ENCODE data around the gene KLRF2. TPM values are rescaled to one million over a fixed set of nuclear protein-coding genes. Genes with fewer than 3 reads are reported as not detected.
A peak's percentile ranks its signal among the peaks of the same experiment; 100 is the strongest.

Gene KLRF2
- total RNA-seq, 1 donor from 2014 or later, result not detected

- Histone ChIP-seq H3K36me3 (peaks cover 0 to 4% of the 10 kb centered on the region in 2 donors), H3K27me3 (no peaks in the 10 kb centered on the region), H3K4me3 (peak overlapping the region; percentile 15 to 50), H3K9me3 (no peaks in the 10 kb centered on the region), H3K27ac (peak overlapping the region; percentile 94), H3K4me1 (peaks cover 26% of the 10 kb centered on the region)
- intact Hi-C loops (cut with DNase I), result loop anchor here (10.0 kb wide), 1 partner anchor 887 kb away; no protein-coding TSS in a partner anchor
- no peak for DNase-seq (ENCODE audit: extremely low spot score in 2 of 2)
- no peak for TF ChIP-seq POLR2A (IDR thresholded peaks at IDR 0.05)
- TF ChIP-seq POLR2AphosphoS5 (IDR thresholded peaks at IDR 0.05; ENCODE audit: insufficient read depth in 1 of 2, low read depth in 1 of 2), result no peak
- TF ChIP-seq, protein P1, sequence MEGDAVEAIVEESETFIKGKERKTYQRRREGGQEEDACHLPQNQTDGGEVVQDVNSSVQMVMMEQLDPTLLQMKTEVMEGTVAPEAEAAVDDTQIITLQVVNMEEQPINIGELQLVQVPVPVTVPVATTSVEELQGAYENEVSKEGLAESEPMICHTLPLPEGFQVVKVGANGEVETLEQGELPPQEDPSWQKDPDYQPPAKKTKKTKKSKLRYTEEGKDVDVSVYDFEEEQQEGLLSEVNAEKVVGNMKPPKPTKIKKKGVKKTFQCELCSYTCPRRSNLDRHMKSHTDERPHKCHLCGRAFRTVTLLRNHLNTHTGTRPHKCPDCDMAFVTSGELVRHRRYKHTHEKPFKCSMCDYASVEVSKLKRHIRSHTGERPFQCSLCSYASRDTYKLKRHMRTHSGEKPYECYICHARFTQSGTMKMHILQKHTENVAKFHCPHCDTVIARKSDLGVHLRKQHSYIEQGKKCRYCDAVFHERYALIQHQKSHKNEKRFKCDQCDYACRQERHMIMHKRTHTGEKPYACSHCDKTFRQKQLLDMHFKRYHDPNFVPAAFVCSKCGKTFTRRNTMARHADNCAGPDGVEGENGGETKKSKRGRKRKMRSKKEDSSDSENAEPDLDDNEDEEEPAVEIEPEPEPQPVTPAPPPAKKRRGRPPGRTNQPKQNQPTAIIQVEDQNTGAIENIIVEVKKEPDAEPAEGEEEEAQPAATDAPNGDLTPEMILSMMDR (IDR thresholded peaks at IDR 0.05), result no peak
Measured at GRCh38 chr12:9867531-9867930, 13.8 kb upstream of the KLRF2 start.

DNA sequence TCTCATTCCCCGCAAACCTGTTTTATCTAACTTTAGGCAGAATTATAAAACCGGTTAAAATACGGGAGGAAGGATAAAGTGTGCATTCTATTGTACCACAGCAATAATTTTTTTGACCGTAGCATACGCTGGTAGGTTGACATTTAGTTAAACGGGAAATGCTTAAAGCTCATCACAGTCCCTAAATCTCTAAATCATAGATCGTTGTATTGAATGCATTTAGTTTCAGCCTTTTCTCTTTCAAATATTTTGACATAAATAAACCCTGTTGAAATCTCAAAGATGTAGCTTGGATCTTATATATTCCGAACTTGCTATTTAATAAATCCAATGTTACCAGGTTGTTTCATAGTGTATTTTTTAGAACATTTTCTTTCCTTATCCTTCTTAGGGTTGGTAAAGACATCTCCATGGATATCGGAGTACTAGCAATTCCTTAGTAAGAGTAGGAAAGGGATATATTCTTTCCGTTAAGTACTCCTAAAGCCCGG is 12.9 kb upstream of the KLRF2 start:
- DNase-seq (ENCODE audit: extremely low spot score in 2 of 2), result no peak
- TF ChIP-seq POLR2A (IDR thresholded peaks at IDR 0.05), result no peak
- TF ChIP-seq POLR2AphosphoS5 (IDR thresholded peaks at IDR 0.05; ENCODE audit: insufficient read depth in 1 of 2, low read depth in 1 of 2), result no peak
- TF ChIP-seq, protein P1 (IDR thresholded peaks at IDR 0.05), result no peak
- Histone ChIP-seq H3K36me3 (peaks cover 0 to 4% of the 10 kb centered on the region in 2 donors), H3K9me3 (no peaks in the 10 kb centered on the region), H3K27ac (peak overlapping the region; percentile 94), H3K4me1 (peaks cover 31% of the 10 kb centered on the region), H3K27me3 (no peaks in the 10 kb centered on the region), H3K4me3 (peak overlapping the region; percentile 44 to 50)
- intact Hi-C loops (cut with DNase I), result loop anchor here (10.0 kb wide), 1 partner anchor 886 kb away; no protein-coding TSS in a partner anchor

- no peaks in the 10 kb centered on the region for H3K9me3 ChIP-seq
- intact Hi-C loops (cut with DNase I), result loop anchor here (10.0 kb wide), 1 partner anchor 886 kb away; no protein-coding TSS in a partner anchor
- peak overlapping the region; percentile 94 for H3K27ac ChIP-seq
- DNase-seq (ENCODE audit: extremely low spot score in 2 of 2), result no peak
- H3K36me3 ChIP-seq, result peaks cover 0 to 4% of the 10 kb centered on the region in 2 donors
- TF ChIP-seq POLR2A (IDR thresholded peaks at IDR 0.05) (no peak), POLR2AphosphoS5 (IDR thresholded peaks at IDR 0.05; ENCODE audit: insufficient read depth in 1 of 2, low read depth in 1 of 2) (no peak)
- TF ChIP-seq, protein P1 (IDR thresholded peaks at IDR 0.05), result no peak
- H3K27me3 ChIP-seq, result no peaks in the 10 kb centered on the region
- H3K4me3 ChIP-seq, result peak overlapping the region; percentile 44 to 50
- peaks cover 31% of the 10 kb centered on the region for H3K4me1 ChIP-seq
Measured at GRCh38 chr12:9868951-9869306, 12.4 kb upstream of the KLRF2 start.

- no peaks in the 10 kb centered on the region for H3K36me3 ChIP-seq
- H3K27me3 ChIP-seq, result no peaks in the 10 kb centered on the region
- intact Hi-C loops (cut with DNase I), result loop anchor here (10.0 kb wide), 1 partner anchor 885 kb away; no protein-coding TSS in a partner anchor
- H3K4me3 ChIP-seq, result peak within 1 kb of the TSS; percentile 44 to 50
- DNase-seq (ENCODE audit: extremely low spot score in 2 of 2), result no peak
- TF ChIP-seq POLR2AphosphoS5 (IDR thresholded peaks at IDR 0.05; ENCODE audit: insufficient read depth in 1 of 2, low read depth in 1 of 2) (peak; percentile 31 to 91), POLR2A (IDR thresholded peaks at IDR 0.05) (peak in 1 of 2 donors; percentile 22)
- TF ChIP-seq, protein P1 (IDR thresholded peaks at IDR 0.05), result no peak
- peaks cover 31% of the 10 kb centered on the region for H3K4me1 ChIP-seq
- H3K27ac ChIP-seq, result peak within 1 kb of the TSS; percentile 94
- no peaks in the 10 kb centered on the region for H3K9me3 ChIP-seq
Measured at GRCh38 chr12:9869307-9870161, 11.8 kb upstream of the KLRF2 start, which contains the start of gene CLEC2B. Gene CLEC2B, minus strand, starts transcription at chr12:9869354.

Data from vagina (tissue), 2 donors.